Stromal cell of bone marrow (primary cell): ENCODE measurements around the gene PIP4K2B.
"Not testable (repeated sequence)": the region's sequence is repeated elsewhere in the genome, so short reads cannot be mapped to it uniquely, and the experiment has no call there.

ENCODE experiments used
- DNase-seq: peaks from one replicate; pipeline ENCODE4 v3.0.0-alpha.2; 2012; ENCODE audit warnings: low read depth

PIP4K2B gene

GRCh38 chr17:38799501-38800236 lies at the start of gene PIP4K2B:
PIP4K2B (minus strand) TSS chr17:38799556; CDS start chr17:38799424, 132 bp downstream.
- peak; percentile 96 for DNase-seq

GRCh38 chr17:38848557-38848891 lies 49.2 kb upstream of the PIP4K2B start:
- DNase-seq, result no peak

GRCh38 chr17:38844261-38844757 lies 45.0 kb upstream of the PIP4K2B start:
- no peak for DNase-seq

GRCh38 chr17:38825762-38826247 lies 26.4 kb upstream of the PIP4K2B start:
- no peak for DNase-seq

- DNase-seq, result peak; percentile 86
These were observed 25.8 kb upstream of the PIP4K2B start, which contains the start of gene CWC25 for GRCh38 chr17:38824899-38825761. CWC25 (minus strand) TSS chr17:38825321; CDS start chr17:38825183, 138 bp downstream.

- peak; percentile 66 for DNase-seq
These were observed 16.3 kb upstream of the PIP4K2B start for GRCh38 chr17:38815576-38816193.

- no peak for DNase-seq
These were observed 10.5 kb upstream of the PIP4K2B start for GRCh38 chr17:38809828-38810227.

GRCh38 chr17:38800237-38800760 lies 943 bp upstream of the PIP4K2B start:
- no peak for DNase-seq

GRCh38 chr17:38798614-38799500 lies 499 bp downstream of the PIP4K2B start:
- DNase-seq, result no peak

GRCh38 chr17:38797828-38798227 lies 1.5 kb downstream of the PIP4K2B start:
- no peak for DNase-seq

GRCh38 chr17:38797158-38797490 lies 2.2 kb downstream of the PIP4K2B start:
- DNase-seq, result peak; percentile 36

GRCh38 chr17:38796451-38797157 lies 2.8 kb downstream of the PIP4K2B start:
- no peak for DNase-seq

GRCh38 chr17:38794221-38794620 lies 5.1 kb downstream of the PIP4K2B start:
- DNase-seq, result no peak

- no peak for DNase-seq
These were observed 8.2 kb downstream of the PIP4K2B start for GRCh38 chr17:38791162-38791561.

- DNase-seq, result not testable (repeated sequence)
These were observed 9.1 kb downstream of the PIP4K2B start for GRCh38 chr17:38790148-38790707.

GRCh38 chr17:38789185-38789584 lies 10.2 kb downstream of the PIP4K2B start:
- DNase-seq, result no peak

- DNase-seq, result not testable (repeated sequence)
These were observed 11.4 kb downstream of the PIP4K2B start for GRCh38 chr17:38787999-38788398.

- no peak for DNase-seq
These were observed 13.0 kb downstream of the PIP4K2B start for GRCh38 chr17:38786372-38786771.

- DNase-seq, result no peak
These were observed 16.1 kb downstream of the PIP4K2B start for GRCh38 chr17:38783227-38783626.
